BLaER1 (cell line): ENCODE measurements around the gene LIPN.

Source experiments
- H3K27ac ChIP-seq: shearing (Covaris generic); formaldehyde crosslinking; 2 replicates; pipeline ENCODE4 v1.8.1; 2022
- H3K27me3 ChIP-seq: shearing (Covaris generic); formaldehyde crosslinking; 2 replicates; pipeline ENCODE4 v1.8.1; 2022
- H3K36me3 ChIP-seq: shearing (Covaris generic); formaldehyde crosslinking; 2 replicates; pipeline ENCODE4 v1.8.1; 2022
- H3K4me1 ChIP-seq: shearing (Covaris generic); formaldehyde crosslinking; 2 replicates; pipeline ENCODE4 v1.8.1; 2022
- H3K4me2 ChIP-seq: shearing (Covaris generic); formaldehyde crosslinking; 2 replicates; pipeline ENCODE4 v1.8.1; 2022
- H3K4me3 ChIP-seq: shearing (Covaris generic); formaldehyde crosslinking; 2 replicates; pipeline ENCODE4 v1.8.1; 2022
- H3K9ac ChIP-seq: shearing (Covaris generic); formaldehyde crosslinking; 2 replicates; pipeline ENCODE4 v1.8.1; 2022
- H3K9me3 ChIP-seq: shearing (Covaris generic); formaldehyde crosslinking; 2 replicates; pipeline ENCODE4 v1.8.1; 2022
- H4K20me1 ChIP-seq: shearing (Covaris generic); formaldehyde crosslinking; 2 replicates; pipeline ENCODE4 v1.8.1; 2022
- Cebpa-rat ChIP-seq: shearing (Covaris generic); IDR thresholded peaks from 2 replicates; pipeline ENCODE4 v1.8.1; 2022

The LIPN gene

GRCh38 chr10:88742448-88742847 is 17.4 kb upstream of the LIPN start:
- H3K9ac ChIP-seq = no peak overlapping the region
- no peaks in the 10 kb centered on the region for H3K36me3 ChIP-seq
- H4K20me1 ChIP-seq = no peaks in the 10 kb centered on the region
- no peak for TF ChIP-seq Cebpa-rat
- peaks cover 7% of the 10 kb centered on the region for H3K4me1 ChIP-seq
- H3K27ac ChIP-seq = no peak overlapping the region
- H3K4me2 ChIP-seq = no peak overlapping the region
- H3K27me3 ChIP-seq = no peaks in the 10 kb centered on the region
- 0 out of 2 replicates have a peak, but pooled peaks cover 8% of the 10 kb centered on the region for H3K9me3 ChIP-seq
- no peak overlapping the region for H3K4me3 ChIP-seq

DNA sequence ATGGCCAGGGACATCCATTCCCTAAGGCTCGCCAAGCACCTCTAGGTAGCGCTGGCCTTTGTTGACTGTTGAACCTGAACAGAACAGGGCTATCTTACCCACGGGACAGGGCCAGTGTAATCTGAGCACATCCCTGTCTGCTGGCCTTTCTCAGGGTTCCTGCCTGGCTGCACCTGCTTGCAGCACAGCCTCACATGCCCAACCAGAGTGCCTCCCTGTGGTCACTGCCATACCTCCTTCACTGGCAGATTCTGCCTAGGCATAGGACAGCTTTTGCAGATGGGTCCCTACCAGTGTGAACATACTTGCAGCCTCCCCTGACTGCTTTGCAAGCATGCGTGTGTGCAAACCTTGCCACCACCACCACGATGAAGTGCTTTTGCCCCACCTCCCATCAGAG is 15.8 kb upstream of the LIPN start:
- no peaks in the 10 kb centered on the region for H3K36me3 ChIP-seq
- H4K20me1 ChIP-seq = no peaks in the 10 kb centered on the region
- H3K9me3 ChIP-seq = 0 out of 2 replicates have a peak, but pooled peaks cover 8% of the 10 kb centered on the region
- H3K27ac ChIP-seq = no peak overlapping the region
- H3K27me3 ChIP-seq = no peaks in the 10 kb centered on the region
- H3K4me2 ChIP-seq = no peak overlapping the region
- no peak overlapping the region for H3K9ac ChIP-seq
- peaks cover 6% of the 10 kb centered on the region for H3K4me1 ChIP-seq
- TF ChIP-seq Cebpa-rat = no peak
- no peak overlapping the region for H3K4me3 ChIP-seq

DNA sequence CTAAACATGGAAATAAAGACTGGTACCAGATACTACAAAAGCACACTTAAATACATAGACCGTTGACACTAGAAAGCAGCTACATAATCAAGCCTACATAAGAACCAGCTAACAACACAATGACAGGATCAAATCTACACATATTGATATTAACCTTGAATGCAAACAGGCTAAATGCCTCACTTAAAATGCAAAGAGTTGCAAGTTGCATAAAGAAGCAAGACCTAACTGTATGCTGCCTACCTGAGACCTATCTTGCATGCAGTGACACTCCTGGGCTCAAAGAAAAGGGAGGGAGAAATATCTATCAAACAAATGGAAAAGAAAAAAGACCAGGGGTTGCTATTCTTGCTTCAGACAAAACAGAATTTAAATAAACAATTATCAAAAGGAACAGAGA is 14.2 kb upstream of the LIPN start:
- no peak for TF ChIP-seq Cebpa-rat
- Histone ChIP-seq H3K9me3 (0 out of 2 replicates have a peak, but pooled peaks cover 8% of the 10 kb centered on the region), H3K36me3 (no peaks in the 10 kb centered on the region), H4K20me1 (no peaks in the 10 kb centered on the region), H3K4me1 (no peaks in the 10 kb centered on the region), H3K4me2 (no peak overlapping the region), H3K27ac (no peak overlapping the region), H3K9ac (no peak overlapping the region), H3K27me3 (no peaks in the 10 kb centered on the region), H3K4me3 (no peak overlapping the region)

GRCh38 chr10:88754287-88754686 is 5.5 kb upstream of the LIPN start:
- Histone ChIP-seq H3K9ac (no peak overlapping the region), H4K20me1 (no peaks in the 10 kb centered on the region), H3K36me3 (no peaks in the 10 kb centered on the region), H3K4me3 (no peak overlapping the region), H3K27me3 (no peaks in the 10 kb centered on the region), H3K9me3 (no peaks in the 10 kb centered on the region), H3K4me1 (no peaks in the 10 kb centered on the region), H3K4me2 (no peak overlapping the region), H3K27ac (no peak overlapping the region)
- TF ChIP-seq Cebpa-rat = no peak

- no peak for TF ChIP-seq Cebpa-rat
- no peak overlapping the region for H3K4me2 ChIP-seq
- no peak overlapping the region for H3K4me3 ChIP-seq
- H3K9me3 ChIP-seq = no peaks in the 10 kb centered on the region
- no peak overlapping the region for H3K27ac ChIP-seq
- no peak overlapping the region for H3K9ac ChIP-seq
- H4K20me1 ChIP-seq = no peaks in the 10 kb centered on the region
- H3K4me1 ChIP-seq = no peaks in the 10 kb centered on the region
- H3K36me3 ChIP-seq = no peaks in the 10 kb centered on the region
- H3K27me3 ChIP-seq = no peaks in the 10 kb centered on the region
Observed at GRCh38 chr10:88755753-88756152, 4.1 kb upstream of the LIPN start.

DNA sequence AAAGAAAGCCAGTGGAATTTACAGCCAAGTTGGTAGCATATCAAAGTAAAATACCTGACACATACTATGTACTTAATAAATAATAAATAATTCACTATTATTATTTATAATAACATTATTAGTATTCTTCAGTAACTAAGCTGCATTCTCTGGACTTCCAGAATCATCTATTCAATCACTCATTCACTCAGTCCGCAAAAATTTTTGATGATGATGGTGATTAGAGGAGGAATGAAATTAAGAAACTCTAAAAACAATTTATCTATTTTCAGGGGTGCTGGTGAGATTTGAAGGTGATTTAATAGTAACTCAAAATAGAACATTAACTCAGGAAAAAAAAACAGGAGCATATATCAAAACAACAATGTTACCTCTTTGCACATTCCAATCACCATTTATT is 3.2 kb upstream of the LIPN start:
- no peak for TF ChIP-seq Cebpa-rat
- H3K4me1 ChIP-seq = no peaks in the 10 kb centered on the region

DNA sequence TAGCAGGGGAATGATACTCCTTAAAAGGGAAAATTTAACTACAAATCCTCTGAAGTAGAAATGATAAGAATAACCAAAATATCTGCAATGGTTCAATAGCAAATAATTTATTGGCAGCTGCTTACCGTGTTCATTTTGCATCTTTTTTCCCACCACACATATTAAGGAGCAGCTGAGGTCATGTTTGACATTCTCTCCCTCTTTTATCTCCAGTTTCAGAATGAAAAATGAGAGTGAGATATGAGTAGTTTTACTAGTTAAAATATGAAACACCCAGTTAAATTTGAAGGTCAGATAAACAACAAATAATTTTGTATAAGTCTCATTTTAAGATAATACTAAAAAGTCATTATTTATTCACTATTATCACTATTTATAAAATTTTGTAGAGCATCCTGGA is 3.1 kb downstream of the LIPN start:
- H3K4me1 ChIP-seq = 0 out of 2 replicates have a peak, but pooled peaks cover 5% of the 10 kb centered on the region
- H3K27me3 ChIP-seq = no peaks in the 10 kb centered on the region
- no peak overlapping the region for H3K9ac ChIP-seq
- H3K4me2 ChIP-seq = no peak overlapping the region
- H3K4me3 ChIP-seq = no peak overlapping the region
- H3K36me3 ChIP-seq = no peaks in the 10 kb centered on the region
- TF ChIP-seq Cebpa-rat = no peak
- H4K20me1 ChIP-seq = no peaks in the 10 kb centered on the region
- H3K9me3 ChIP-seq = no peaks in the 10 kb centered on the region
- H3K27ac ChIP-seq = no peak overlapping the region

More for the DNA sequence above, 3.2 kb upstream of the LIPN start:
- no peaks in the 10 kb centered on the region for H4K20me1 ChIP-seq
- no peak overlapping the region for H3K4me3 ChIP-seq
- H3K9me3 ChIP-seq = no peaks in the 10 kb centered on the region
- no peak overlapping the region for H3K27ac ChIP-seq
- no peaks in the 10 kb centered on the region for H3K27me3 ChIP-seq
- no peak overlapping the region for H3K9ac ChIP-seq
- no peaks in the 10 kb centered on the region for H3K36me3 ChIP-seq
- no peak overlapping the region for H3K4me2 ChIP-seq

DNA sequence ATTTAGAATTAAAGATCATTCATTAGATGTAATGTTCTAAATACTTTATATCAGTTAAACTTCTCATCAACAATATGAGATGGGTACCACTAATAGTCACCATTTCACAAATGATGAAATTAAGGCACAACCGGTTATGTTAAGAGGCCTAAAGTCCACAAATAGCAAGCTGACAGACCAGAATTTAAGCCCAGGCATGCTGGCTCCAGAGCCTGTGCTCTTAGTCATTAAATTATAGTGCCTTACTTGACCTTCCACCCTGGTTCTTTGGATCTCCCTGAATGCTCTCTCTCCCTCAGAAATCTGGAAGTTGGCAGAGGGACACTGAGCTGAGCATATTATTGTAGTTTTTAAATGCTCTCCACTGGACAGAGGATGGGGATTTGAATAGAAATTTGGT is 3.6 kb downstream of the LIPN start:
- Histone ChIP-seq H3K4me2 (no peak overlapping the region), H3K36me3 (no peaks in the 10 kb centered on the region), H3K9me3 (no peaks in the 10 kb centered on the region), H4K20me1 (no peaks in the 10 kb centered on the region), H3K27me3 (no peaks in the 10 kb centered on the region), H3K4me1 (0 out of 2 replicates have a peak, but pooled peaks cover 5% of the 10 kb centered on the region), H3K4me3 (no peak overlapping the region), H3K27ac (no peak overlapping the region), H3K9ac (no peak overlapping the region)
- TF ChIP-seq Cebpa-rat = no peak

DNA sequence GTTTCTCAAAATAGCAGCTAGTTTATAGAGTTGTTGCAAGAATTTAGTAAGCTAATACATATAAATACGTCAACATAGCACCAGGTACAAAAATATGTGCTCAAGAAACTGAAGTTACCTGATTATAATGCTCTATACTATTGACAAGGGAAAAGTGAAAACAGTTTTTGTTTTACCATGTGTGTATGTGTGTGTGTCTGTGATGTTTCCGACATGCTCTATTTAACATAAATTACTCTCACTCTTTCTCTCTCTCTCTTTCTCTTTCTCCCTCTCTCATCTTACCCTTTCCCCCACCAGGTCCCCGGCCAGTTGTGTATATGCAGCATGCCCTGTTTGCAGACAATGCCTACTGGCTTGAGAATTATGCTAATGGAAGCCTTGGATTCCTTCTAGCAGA is 4.3 kb downstream of the LIPN start:
- Histone ChIP-seq H3K36me3 (no peaks in the 10 kb centered on the region), H3K27ac (no peak overlapping the region), H3K4me2 (no peak overlapping the region), H3K4me1 (0 out of 2 replicates have a peak, but pooled peaks cover 5% of the 10 kb centered on the region), H3K4me3 (no peak overlapping the region), H3K9me3 (no peaks in the 10 kb centered on the region), H3K9ac (no peak overlapping the region), H4K20me1 (no peaks in the 10 kb centered on the region), H3K27me3 (no peaks in the 10 kb centered on the region)
- TF ChIP-seq Cebpa-rat = no peak

DNA sequence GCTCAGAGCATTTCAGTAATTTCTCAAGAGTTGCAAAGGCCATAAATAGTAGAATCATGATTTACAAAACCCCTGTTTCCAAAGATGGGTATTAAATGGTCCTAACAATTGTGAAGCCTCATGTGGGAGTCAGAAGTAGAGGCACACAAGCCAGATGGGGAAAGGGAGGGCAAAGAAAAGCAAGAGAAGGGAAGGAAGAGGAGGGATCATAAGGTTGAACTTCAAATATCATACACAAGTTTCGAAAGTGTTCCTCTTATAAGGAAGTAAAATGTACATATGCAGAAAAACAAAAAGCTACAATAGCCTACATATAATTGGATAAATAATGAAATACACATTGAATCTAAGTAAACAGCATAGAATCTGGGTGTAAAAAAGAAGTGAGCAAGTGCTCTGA is 6.0 kb downstream of the LIPN start:
- Histone ChIP-seq H3K27me3 (no peaks in the 10 kb centered on the region), H3K4me3 (no peak overlapping the region), H3K9ac (no peak overlapping the region), H3K27ac (no peak overlapping the region), H3K9me3 (no peaks in the 10 kb centered on the region), H3K36me3 (no peaks in the 10 kb centered on the region), H3K4me1 (0 out of 2 replicates have a peak, but pooled peaks cover 5% of the 10 kb centered on the region), H3K4me2 (no peak overlapping the region), H4K20me1 (no peaks in the 10 kb centered on the region)
- no peak for TF ChIP-seq Cebpa-rat

DNA sequence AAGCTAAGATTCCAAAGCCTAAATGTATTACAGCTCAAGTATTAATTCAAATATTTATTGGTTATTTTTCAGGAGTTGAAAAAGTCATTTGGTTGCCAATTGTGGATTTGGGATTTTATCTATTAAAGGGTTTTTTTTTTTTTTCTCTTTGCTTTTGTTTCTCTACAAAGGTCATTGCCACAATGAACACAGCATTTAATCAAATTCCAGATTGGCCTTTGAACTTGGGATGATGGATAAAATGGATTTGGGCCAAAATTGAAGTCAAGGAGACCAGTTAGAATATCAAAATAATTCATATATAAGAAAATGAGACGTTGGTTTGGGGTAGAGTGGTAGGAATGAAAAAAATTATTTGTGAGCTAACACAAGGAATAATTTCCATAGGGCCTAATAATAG is 9.6 kb downstream of the LIPN start:
- no peaks in the 10 kb centered on the region for H3K36me3 ChIP-seq

More for the DNA sequence above, 9.6 kb downstream of the LIPN start:
- Histone ChIP-seq H3K27me3 (no peaks in the 10 kb centered on the region), H3K4me1 (no peaks in the 10 kb centered on the region), H3K9ac (no peak overlapping the region), H3K4me3 (no peak overlapping the region), H3K27ac (no peak overlapping the region), H3K9me3 (no peaks in the 10 kb centered on the region), H3K4me2 (no peak overlapping the region), H4K20me1 (no peaks in the 10 kb centered on the region)
- TF ChIP-seq Cebpa-rat = no peak
